ENCODE data around the gene HOXC10. TPM values are rescaled to one million over a fixed set of nuclear protein-coding genes. Genes with fewer than 3 reads are reported as not detected.

HOXC10 gene
- total and polyA plus RNA-seq, 2 of the 8 experiments (the other 6 are each of a cell fraction or from before 2014, with no cell fraction given): not detected

DNA sequence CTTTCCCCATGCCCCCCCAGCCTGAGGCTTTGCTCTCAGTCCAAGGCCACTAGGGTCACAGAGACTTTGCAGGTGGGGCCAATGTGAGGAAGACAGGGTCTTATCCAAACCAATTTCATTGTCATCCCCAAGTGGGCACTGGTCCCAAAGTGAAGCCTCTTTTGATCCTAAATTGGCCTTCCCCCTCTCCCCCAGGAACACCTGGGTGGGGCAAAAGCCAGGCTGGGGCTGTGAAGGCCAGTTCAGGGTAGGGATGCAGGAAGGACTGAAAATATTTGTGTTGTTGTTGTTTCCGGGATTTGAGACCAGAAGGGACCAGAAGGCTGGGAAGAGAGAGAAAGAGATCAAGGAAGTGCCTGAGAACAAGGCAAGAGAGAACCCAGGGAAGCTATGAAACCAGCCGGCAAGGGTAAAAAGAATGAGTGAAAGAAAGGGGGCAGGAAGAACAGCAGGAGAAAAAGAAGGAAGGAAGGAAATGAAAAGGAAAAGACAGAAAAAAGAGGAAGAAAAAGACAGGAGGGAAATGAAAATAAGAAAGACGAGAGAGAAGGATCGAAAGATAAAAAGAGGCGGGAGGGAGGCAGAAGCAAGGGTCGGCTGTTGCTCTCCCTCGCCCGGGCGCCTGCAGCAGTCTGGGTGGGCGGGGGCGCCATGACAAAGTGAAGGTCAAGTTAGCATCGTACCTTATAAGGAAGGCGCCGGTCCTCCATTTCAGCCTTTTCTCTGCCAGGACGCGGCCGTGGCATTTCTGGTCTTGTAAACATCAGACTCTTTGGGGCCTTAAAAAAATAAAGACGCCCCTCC is 19.5 kb upstream of the HOXC10 start (continued):
- TF ChIP-seq, protein P1, sequence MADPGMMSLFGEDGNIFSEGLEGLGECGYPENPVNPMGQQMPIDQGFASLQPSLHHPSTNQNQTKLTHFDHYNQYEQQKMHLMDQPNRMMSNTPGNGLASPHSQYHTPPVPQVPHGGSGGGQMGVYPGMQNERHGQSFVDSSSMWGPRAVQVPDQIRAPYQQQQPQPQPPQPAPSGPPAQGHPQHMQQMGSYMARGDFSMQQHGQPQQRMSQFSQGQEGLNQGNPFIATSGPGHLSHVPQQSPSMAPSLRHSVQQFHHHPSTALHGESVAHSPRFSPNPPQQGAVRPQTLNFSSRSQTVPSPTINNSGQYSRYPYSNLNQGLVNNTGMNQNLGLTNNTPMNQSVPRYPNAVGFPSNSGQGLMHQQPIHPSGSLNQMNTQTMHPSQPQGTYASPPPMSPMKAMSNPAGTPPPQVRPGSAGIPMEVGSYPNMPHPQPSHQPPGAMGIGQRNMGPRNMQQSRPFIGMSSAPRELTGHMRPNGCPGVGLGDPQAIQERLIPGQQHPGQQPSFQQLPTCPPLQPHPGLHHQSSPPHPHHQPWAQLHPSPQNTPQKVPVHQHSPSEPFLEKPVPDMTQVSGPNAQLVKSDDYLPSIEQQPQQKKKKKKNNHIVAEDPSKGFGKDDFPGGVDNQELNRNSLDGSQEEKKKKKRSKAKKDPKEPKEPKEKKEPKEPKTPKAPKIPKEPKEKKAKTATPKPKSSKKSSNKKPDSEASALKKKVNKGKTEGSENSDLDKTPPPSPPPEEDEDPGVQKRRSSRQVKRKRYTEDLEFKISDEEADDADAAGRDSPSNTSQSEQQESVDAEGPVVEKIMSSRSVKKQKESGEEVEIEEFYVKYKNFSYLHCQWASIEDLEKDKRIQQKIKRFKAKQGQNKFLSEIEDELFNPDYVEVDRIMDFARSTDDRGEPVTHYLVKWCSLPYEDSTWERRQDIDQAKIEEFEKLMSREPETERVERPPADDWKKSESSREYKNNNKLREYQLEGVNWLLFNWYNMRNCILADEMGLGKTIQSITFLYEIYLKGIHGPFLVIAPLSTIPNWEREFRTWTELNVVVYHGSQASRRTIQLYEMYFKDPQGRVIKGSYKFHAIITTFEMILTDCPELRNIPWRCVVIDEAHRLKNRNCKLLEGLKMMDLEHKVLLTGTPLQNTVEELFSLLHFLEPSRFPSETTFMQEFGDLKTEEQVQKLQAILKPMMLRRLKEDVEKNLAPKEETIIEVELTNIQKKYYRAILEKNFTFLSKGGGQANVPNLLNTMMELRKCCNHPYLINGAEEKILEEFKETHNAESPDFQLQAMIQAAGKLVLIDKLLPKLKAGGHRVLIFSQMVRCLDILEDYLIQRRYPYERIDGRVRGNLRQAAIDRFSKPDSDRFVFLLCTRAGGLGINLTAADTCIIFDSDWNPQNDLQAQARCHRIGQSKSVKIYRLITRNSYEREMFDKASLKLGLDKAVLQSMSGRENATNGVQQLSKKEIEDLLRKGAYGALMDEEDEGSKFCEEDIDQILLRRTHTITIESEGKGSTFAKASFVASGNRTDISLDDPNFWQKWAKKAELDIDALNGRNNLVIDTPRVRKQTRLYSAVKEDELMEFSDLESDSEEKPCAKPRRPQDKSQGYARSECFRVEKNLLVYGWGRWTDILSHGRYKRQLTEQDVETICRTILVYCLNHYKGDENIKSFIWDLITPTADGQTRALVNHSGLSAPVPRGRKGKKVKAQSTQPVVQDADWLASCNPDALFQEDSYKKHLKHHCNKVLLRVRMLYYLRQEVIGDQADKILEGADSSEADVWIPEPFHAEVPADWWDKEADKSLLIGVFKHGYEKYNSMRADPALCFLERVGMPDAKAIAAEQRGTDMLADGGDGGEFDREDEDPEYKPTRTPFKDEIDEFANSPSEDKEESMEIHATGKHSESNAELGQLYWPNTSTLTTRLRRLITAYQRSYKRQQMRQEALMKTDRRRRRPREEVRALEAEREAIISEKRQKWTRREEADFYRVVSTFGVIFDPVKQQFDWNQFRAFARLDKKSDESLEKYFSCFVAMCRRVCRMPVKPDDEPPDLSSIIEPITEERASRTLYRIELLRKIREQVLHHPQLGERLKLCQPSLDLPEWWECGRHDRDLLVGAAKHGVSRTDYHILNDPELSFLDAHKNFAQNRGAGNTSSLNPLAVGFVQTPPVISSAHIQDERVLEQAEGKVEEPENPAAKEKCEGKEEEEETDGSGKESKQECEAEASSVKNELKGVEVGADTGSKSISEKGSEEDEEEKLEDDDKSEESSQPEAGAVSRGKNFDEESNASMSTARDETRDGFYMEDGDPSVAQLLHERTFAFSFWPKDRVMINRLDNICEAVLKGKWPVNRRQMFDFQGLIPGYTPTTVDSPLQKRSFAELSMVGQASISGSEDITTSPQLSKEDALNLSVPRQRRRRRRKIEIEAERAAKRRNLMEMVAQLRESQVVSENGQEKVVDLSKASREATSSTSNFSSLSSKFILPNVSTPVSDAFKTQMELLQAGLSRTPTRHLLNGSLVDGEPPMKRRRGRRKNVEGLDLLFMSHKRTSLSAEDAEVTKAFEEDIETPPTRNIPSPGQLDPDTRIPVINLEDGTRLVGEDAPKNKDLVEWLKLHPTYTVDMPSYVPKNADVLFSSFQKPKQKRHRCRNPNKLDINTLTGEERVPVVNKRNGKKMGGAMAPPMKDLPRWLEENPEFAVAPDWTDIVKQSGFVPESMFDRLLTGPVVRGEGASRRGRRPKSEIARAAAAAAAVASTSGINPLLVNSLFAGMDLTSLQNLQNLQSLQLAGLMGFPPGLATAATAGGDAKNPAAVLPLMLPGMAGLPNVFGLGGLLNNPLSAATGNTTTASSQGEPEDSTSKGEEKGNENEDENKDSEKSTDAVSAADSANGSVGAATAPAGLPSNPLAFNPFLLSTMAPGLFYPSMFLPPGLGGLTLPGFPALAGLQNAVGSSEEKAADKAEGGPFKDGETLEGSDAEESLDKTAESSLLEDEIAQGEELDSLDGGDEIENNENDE (IDR thresholded peaks at IDR 0.05; ENCODE audit: insufficient replicate concordance, low read length): no peak
- no peak for TF ChIP-seq BCL11A (IDR thresholded peaks at IDR 0.05; ENCODE audit: low read depth in 2 of 2, low read length in 2 of 2)
- TF ChIP-seq SIRT6 (IDR thresholded peaks at IDR 0.05; ENCODE audit: low read length): no peak
- no peak for TF ChIP-seq TAF1 (IDR thresholded peaks at IDR 0.05; ENCODE audit: low read depth, low read length)
- TF ChIP-seq POLR2A (IDR thresholded peaks at IDR 0.05; ENCODE audit: control extremely low read depth in 1 of 2, low read depth in 2 of 2, low read length in 2 of 2): no peak
- no peak for TF ChIP-seq RBBP5 (IDR thresholded peaks at IDR 0.05; ENCODE audit: borderline replicate concordance, low read depth, low read length)
- TF ChIP-seq TCF12 (IDR thresholded peaks at IDR 0.05; ENCODE audit: low read depth, low read length): peak; percentile 69; the same call in 1 of the 2 replicates
- no peak for TF ChIP-seq BRCA1 (IDR thresholded peaks at IDR 0.05; ENCODE audit: low read depth, low read length)
- no peak for TF ChIP-seq ZNF274 (IDR thresholded peaks at IDR 0.05; ENCODE audit: borderline replicate concordance, extremely low read depth, low read length)
- TF ChIP-seq BACH1 (IDR thresholded peaks at IDR 0.05; ENCODE audit: low read length): no peak
- TF ChIP-seq HDAC2 (IDR thresholded peaks at IDR 0.05; ENCODE audit: borderline replicate concordance in 1 of 2, low read depth in 2 of 2, low read length in 2 of 2): no peak
